ENCODE data around the gene MSANTD1. TPM values are rescaled to one million over a fixed set of nuclear protein-coding genes. Genes with fewer than 3 reads are reported as not detected.

MSANTD1 gene
- total RNA-seq, 2 donors from 2014 or later: 1.4 to 2.8 TPM

DNA sequence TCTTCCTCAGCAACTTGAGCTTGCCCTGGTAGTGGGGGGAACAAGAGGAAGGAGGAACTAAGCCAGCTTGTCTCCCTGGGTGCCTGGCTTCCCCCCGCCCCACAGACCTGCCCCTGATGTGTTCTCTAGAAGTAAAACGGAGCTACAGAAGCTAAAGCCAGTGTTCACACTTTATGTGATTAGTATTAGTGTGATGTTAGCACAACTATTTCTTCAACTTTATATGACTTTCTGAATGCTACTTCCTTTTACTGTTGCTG, 54.5 kb downstream of the MSANTD1 start:
- no peak overlapping the region for H3K4me3 ChIP-seq
- no peaks in the 10 kb centered on the region for H3K27me3 ChIP-seq (replicated peaks; ENCODE audit: insufficient read depth)
- DNase-seq (ENCODE audit: low spot score) (no peak), ATAC-seq (ENCODE audit: insufficient number of reproducible peaks, low FRiP score, low read depth) (no peak)
- no peak for TF ChIP-seq CTCF (IDR thresholded peaks at IDR 0.05)
- no peak overlapping the region for H3K27ac ChIP-seq
- no peaks in the 10 kb centered on the region for H3K36me3 ChIP-seq
- peaks cover 0 to 15% of the 10 kb centered on the region in 2 donors for H3K4me1 ChIP-seq (ENCODE audit: control insufficient read depth in 1 of 2, low read depth in 2 of 2)
- no peaks in the 10 kb centered on the region for H3K9me3 ChIP-seq

GRCh38 chr4:3303923-3304710, 55.2 kb downstream of the MSANTD1 start:
- H3K27ac ChIP-seq: no peak overlapping the region
- peak overlapping the region; percentile 40 for H3K4me3 ChIP-seq
- no peaks in the 10 kb centered on the region for H3K27me3 ChIP-seq (replicated peaks; ENCODE audit: insufficient read depth)
- no peak for TF ChIP-seq CTCF (IDR thresholded peaks at IDR 0.05)
- H3K36me3 ChIP-seq: no peaks in the 10 kb centered on the region
- no peaks in the 10 kb centered on the region for H3K9me3 ChIP-seq
- ATAC-seq (ENCODE audit: insufficient number of reproducible peaks, low FRiP score, low read depth) (no peak), DNase-seq (ENCODE audit: low spot score) (no peak)
- H3K4me1 ChIP-seq (ENCODE audit: control insufficient read depth in 1 of 2, low read depth in 2 of 2): peaks cover 0 to 15% of the 10 kb centered on the region in 2 donors

GRCh38 chr4:3304831-3305609, 56.1 kb downstream of the MSANTD1 start:
- H3K9me3 ChIP-seq: no peaks in the 10 kb centered on the region
- no peaks in the 10 kb centered on the region for H3K36me3 ChIP-seq
- peak overlapping the region; percentile 40 for H3K4me3 ChIP-seq
- TF ChIP-seq CTCF (IDR thresholded peaks at IDR 0.05): no peak
- no peak for DNase-seq (ENCODE audit: low spot score)
- ATAC-seq (ENCODE audit: insufficient number of reproducible peaks, low FRiP score, low read depth): no peak
- H3K27me3 ChIP-seq (replicated peaks; ENCODE audit: insufficient read depth): no peaks in the 10 kb centered on the region
- H3K27ac ChIP-seq: no peak overlapping the region
- H3K4me1 ChIP-seq (ENCODE audit: control insufficient read depth in 1 of 2, low read depth in 2 of 2): peaks cover 0 to 15% of the 10 kb centered on the region in 2 donors

DNA sequence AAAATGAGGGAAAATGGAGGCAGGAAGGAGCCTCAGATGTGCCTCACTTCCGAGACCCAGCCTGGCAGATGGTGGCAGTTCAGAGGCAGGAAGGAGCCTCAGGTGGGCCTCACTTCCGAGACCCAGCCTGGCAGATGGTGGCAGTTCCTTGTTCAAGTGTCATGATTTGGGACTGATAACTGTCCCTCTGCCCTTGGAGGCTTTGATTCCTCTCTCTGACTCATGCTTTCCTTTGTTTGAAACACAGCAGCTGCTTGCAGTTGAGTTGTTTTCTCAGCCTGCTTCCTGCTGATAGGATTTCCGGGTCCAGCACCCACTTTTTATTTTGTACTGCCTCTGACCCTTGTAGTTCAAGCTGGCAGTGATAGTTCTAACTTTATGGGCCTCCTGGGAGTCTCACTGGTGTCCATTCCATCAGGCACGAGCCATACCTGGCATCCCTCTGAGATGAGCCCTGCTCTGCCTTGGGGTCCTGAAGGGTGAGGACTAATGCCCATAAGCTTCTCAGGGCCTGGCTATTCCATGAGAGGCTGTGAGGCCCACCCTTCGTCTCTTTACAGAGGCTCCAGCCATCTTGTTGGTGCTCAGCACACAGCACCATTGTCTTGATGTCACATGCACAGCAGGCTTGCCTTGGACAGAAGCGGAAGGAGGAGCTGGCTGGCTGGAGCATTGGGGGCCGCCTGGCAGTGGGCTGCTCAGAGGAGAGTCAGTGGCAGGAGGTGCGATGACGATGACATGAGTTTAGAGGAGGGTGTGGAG, 56.8 kb downstream of the MSANTD1 start:
- no peak overlapping the region for H3K4me3 ChIP-seq
- DNase-seq (ENCODE audit: low spot score) (no peak), ATAC-seq (ENCODE audit: insufficient number of reproducible peaks, low FRiP score, low read depth) (no peak)
- no peaks in the 10 kb centered on the region for H3K9me3 ChIP-seq
- TF ChIP-seq CTCF (IDR thresholded peaks at IDR 0.05): no peak
- no peak overlapping the region for H3K27ac ChIP-seq
- peaks cover 0 to 15% of the 10 kb centered on the region in 2 donors for H3K4me1 ChIP-seq (ENCODE audit: control insufficient read depth in 1 of 2, low read depth in 2 of 2)
- H3K36me3 ChIP-seq: no peaks in the 10 kb centered on the region
- no peaks in the 10 kb centered on the region for H3K27me3 ChIP-seq (replicated peaks; ENCODE audit: insufficient read depth)

Other genes starting within 250 kb of the MSANTD1 start
- not detected for gene HTT-AS, start 174.6 kb upstream of the MSANTD1 start, total RNA-seq
- 10 to 100 TPM; 56.3 to 89.5 TPM for gene HTT, start 174.5 kb upstream of the MSANTD1 start, total RNA-seq
- gene RGS12, start 43.9 kb downstream of the MSANTD1 start, total RNA-seq: 10 to 100 TPM; 13.5 to 43.6 TPM
- under 1 TPM in 1 of 2 donors, not detected in 1; 0.95 TPM for gene HGFAC, start 192.8 kb downstream of the MSANTD1 start, total RNA-seq
- gene DOK7, start 214.1 kb downstream of the MSANTD1 start, total RNA-seq: 10 to 100 TPM in 1 of 2 donors, 1 to 10 TPM in 1; 8.8 to 36.7 TPM